ENCODE measurements around the gene IL22.

GRCh38 chr12:68200854-68201253 lies 52.5 kb downstream of the IL22 start:
- no peak for TF ChIP-seq CTCF (IDR thresholded peaks at IDR 0.05)
- no peak for TF ChIP-seq POLR2A (IDR thresholded peaks at IDR 0.05)
